K562 (cell line): Measurements from ENCODE around the gene MEF2C. TPM values are rescaled to one million over a fixed set of nuclear protein-coding genes. Genes with fewer than 3 reads are reported as not detected.

Source experiments
- ATAC-seq: fragments of 200-7000 bp; cut with Tn5 transposase; 3 replicates; pipeline ENCODE4 v1.9.1; 2020; ENCODE audit warnings: moderate library complexity
- BruUV-seq: library from RNA; stranded (reverse); fragments of 400-500 nt; replicated peaks from 2 replicates; lab custom pipeline; 2021; lab: Mats Ljungman, UMichigan
- CTCF ChIA-PET: fragments of 300-600 bp; formaldehyde crosslinking; extraction: SDS; loops from one replicate; lab custom pipeline; 2021; ENCODE audit warnings: low intra/inter-chr PET ratio; lab: Yijun Ruan, JAX
- POLR2A ChIA-PET: fragments of 300-600, 350-650 bp; sonication (Branson Sonifier 250); formaldehyde crosslinking; extraction: SDS; loops from one replicate; lab custom pipeline; 2021; ENCODE audit warnings: antibody characterized with exemption, inconsistent platforms; lab: Yijun Ruan, JAX
- DNase-seq, 4 experiments: peaks; one replicate each; pipeline versions ENCODE4 v3.0.0 to v3.0.0-alpha.2; 2011 to 2018; ENCODE audit warnings: low spot score in 3 of 4, mixed read lengths in 3 of 4; ENCODE audit errors: extremely low read depth in 1 of 4
- FAIRE-seq: peaks from 2 replicates; lab custom pipeline; 2011; peaks lifted over from hg19 to GRCh38; lab: Jason Lieb, UNC
- H2AFZ ChIP-seq: 2 replicates; pipeline ENCODE4 v1.6.0; 2011; ENCODE audit warnings: low read depth, low read length, control low read depth, inconsistent platforms
- H3K27ac ChIP-seq: fragments of 200-600 bp; 3 replicates; pipeline ENCODE4 v1.8.0; 2011; ENCODE audit warnings: low read depth, mild to moderate bottlenecking, control low read depth, inconsistent platforms, low read length, moderate library complexity, mixed read lengths; ENCODE audit errors: extremely low read depth
- H3K27me3 ChIP-seq, 2 experiments: fragments of 300-600 bp in 1 of 2; 2 replicates in 1 of 2; 3 replicates in 1 of 2; pipeline versions ENCODE4 v1.6.0 to v1.8.0; 2011; ENCODE audit warnings: inconsistent platforms in 2 of 2, low read length in 2 of 2, mild to moderate bottlenecking in 1 of 2, mixed read lengths in 1 of 2, moderate library complexity in 1 of 2; ENCODE audit not compliant: control insufficient read depth in 2 of 2, insufficient read depth in 2 of 2
- H3K36me3 ChIP-seq: fragments of 300-600 bp; 3 replicates; pipeline ENCODE4 v1.8.0; 2011; ENCODE audit warnings: mild to moderate bottlenecking, low read length, inconsistent platforms; ENCODE audit not compliant: control insufficient read depth, insufficient read depth
- H3K4me1 ChIP-seq, 2 experiments: fragments of 200-600 bp in 1 of 2; replicated peaks in 1 of 2; 2 replicates in 1 of 2; 3 replicates in 1 of 2; pipeline versions ENCODE4 v1.5.1 to v1.8.0; 2011; ENCODE audit warnings: inconsistent platforms in 2 of 2, low read length in 2 of 2, mild to moderate bottlenecking in 1 of 2, mixed read lengths in 1 of 2, moderate library complexity in 1 of 2; ENCODE audit not compliant: control insufficient read depth in 2 of 2, insufficient read depth in 2 of 2
- H3K4me2 ChIP-seq: 2 replicates; pipeline ENCODE4 v1.6.1; 2011; ENCODE audit warnings: low read length, control low read depth, inconsistent platforms, mixed read lengths; ENCODE audit not compliant: insufficient read depth
- H3K4me3 ChIP-seq: fragments of 200-600 bp; sonication (generic), shearing (Covaris generic); 2 replicates; pipeline ENCODE4 v1.5.1; 2016; ENCODE audit warnings: control low read depth, inconsistent platforms
- H3K79me2 ChIP-seq: fragments of 200-600 bp; 3 replicates; pipeline ENCODE4 v1.8.0; 2011; ENCODE audit warnings: low read length, inconsistent platforms; ENCODE audit not compliant: control insufficient read depth, insufficient read depth
- H3K9ac ChIP-seq, 2 experiments: 2 replicates each; pipeline versions ENCODE4 v1.6.0 to v1.6.1; 2011; ENCODE audit warnings: low read depth in 2 of 2, low read length in 2 of 2, control low read depth in 1 of 2, inconsistent platforms in 1 of 2, mild to moderate bottlenecking in 1 of 2, mixed read lengths in 1 of 2; ENCODE audit not compliant: insufficient read depth in 1 of 2
- H3K9me1 ChIP-seq: one replicate; pipeline ENCODE4 v1.6.0; 2011; ENCODE audit warnings: inconsistent platforms, mild to moderate bottlenecking, low read length, moderate library complexity; ENCODE audit not compliant: control insufficient read depth, insufficient read depth
- H3K9me3 ChIP-seq: replicated peaks from 2 replicates; pipeline ENCODE4 v1.5.1; 2011; ENCODE audit warnings: low read depth, low read length, inconsistent platforms; ENCODE audit not compliant: control insufficient read depth, insufficient read depth
- H4K20me1 ChIP-seq: replicated peaks from 2 replicates; pipeline ENCODE4 v1.6.1; 2011; ENCODE audit warnings: low read length, inconsistent platforms, mixed read lengths; ENCODE audit not compliant: control insufficient read depth, insufficient read depth
- BCOR ChIP-seq: fragments of 450-650 bp; IDR thresholded peaks from 2 replicates; pipeline ENCODE4 v1.6.1; 2016
- E2F3 ChIP-seq: fragments of 250-450 bp; sonication (Bioruptor Pico); IDR thresholded peaks from 2 replicates; pipeline ENCODE4 v1.4.0; 2020; ENCODE audit warnings: mild to moderate bottlenecking
- ELK3 ChIP-seq: fragments of 450-650 bp; formaldehyde crosslinking; IDR thresholded peaks from 2 replicates; pipeline ENCODE4 v1.4.0; 2020; ENCODE audit warnings: mild to moderate bottlenecking
- HDAC2 ChIP-seq: fragments of 450-650 bp; IDR thresholded peaks from 2 replicates; pipeline ENCODE4 v1.6.1; 2016; ENCODE audit warnings: mild to moderate bottlenecking
- MAFK ChIP-seq: IDR thresholded peaks from 2 replicates; pipeline ENCODE4 v1.6.1; 2011; ENCODE audit warnings: low read length, improper control_type of control experiment
- RBM25 ChIP-seq: fragments of 200-400 bp; formaldehyde crosslinking; IDR thresholded peaks from 2 replicates; pipeline ENCODE4 v1.6.1; 2018; ENCODE audit warnings: low read length, low read depth, moderate library complexity; ENCODE audit not compliant: severe bottlenecking
- ZNF449 ChIP-seq: fragments of 250-450 bp; sonication (Bioruptor Pico); IDR thresholded peaks from 2 replicates; pipeline ENCODE4 v1.8.0; 2022; ENCODE audit warnings: moderate library complexity, mild to moderate bottlenecking, inconsistent platforms
- ZSCAN32 ChIP-seq: fragments of 450-650 bp; formaldehyde crosslinking; IDR thresholded peaks from 2 replicates; pipeline ENCODE4 v1.4.0; 2020; ENCODE audit warnings: mild to moderate bottlenecking, moderate library complexity
- WGBS: fragments of 100-300 bp; shearing (Covaris generic); methylation state at CpG from one replicate; pipeline ENCODE4 v1.1.6; 2016; ENCODE audit warnings: low coverage, mixed read lengths; ENCODE audit not compliant: insufficient coverage; ENCODE audit errors: missing lambda C conversion rate; 5-methylcytosine and 5-hydroxymethylcytosine counted together
- in situ Hi-C: fragments of 300-500 bp; cut with MboI; formaldehyde crosslinking; loops from 4 replicates; pipeline ENCODE4 v1.15.0; 2018; ENCODE audit warnings: inconsistent platforms, mixed read lengths
- intact Hi-C: fragments of 100-400 bp; cut with micrococcal nuclease; formaldehyde crosslinking; loops from 2 replicates; pipeline ENCODE4 v1.14.2; 2022
- polyA plus RNA-seq, 8 experiments: library from polyadenylated mRNA; depleted of rRNA in 4 of 8; stranded (reverse) in 5 of 8; unstranded in 3 of 8; fragments of >200 nt; fragmentation: Nextera tagmentation in 2 of 8; fragmentation: Illumina TruSeq in 1 of 8; extraction: Ambion mirVana in 2 of 8; extraction: Trizol in 1 of 8; gene quantifications; 2 replicates each; pipeline versions ENCODE4 v1.2.1 to v1.2.3, GENCODE V29; 2011 to 2014; ENCODE audit warnings: inconsistent platforms in 1 of 8, missing spikeins in 1 of 8
- total RNA-seq, 7 experiments: library from RNA; depleted of rRNA in 6 of 7; stranded (reverse); fragments of >200 nt in 6 of 7; fragmentation: Illumina TruSeq in 2 of 7; extraction: Trizol in 2 of 7; gene quantifications; 2 replicates each; pipeline versions ENCODE4 v1.2.1 to v1.2.3, GENCODE V29; 2011 to 2021; ENCODE audit warnings: low replicate concordance in 1 of 7

The MEF2C gene
- total and polyA plus RNA-seq, 9 of the 15 experiments (the other 6 are each of a cell fraction or from before 2014, with no cell fraction given) = 25.1 to 67.8 (median 58.3) TPM

GRCh38 chr5:88818296-88818695, 64.7 kb downstream of the MEF2C start:
- H2AFZ ChIP-seq = no peak overlapping the region
- WGBS = 52% methylated on average over 4 of the region's 4 CpGs
- peaks cover 0 to 14% of the 10 kb centered on the region in 2 experiments; a peak in 3 of 5 replicates for H3K4me1 ChIP-seq
- no peaks in the 10 kb centered on the region for H4K20me1 ChIP-seq
- BruUV-seq = no TSS peak
- POLR2A ChIA-PET = interaction anchor here (0.6 to 3.5 kb wide), 3 partner anchors 10 to 65 kb away, joined by 3 to 18 read pairs (median 4); partner anchors contain the start of gene MEF2C
- ATAC-seq (no peak), FAIRE-seq (no peak), DNase-seq (no peak)
- CTCF ChIA-PET = no interaction called here
- no peaks in the 10 kb centered on the region for H3K9me1 ChIP-seq
- H3K27me3 ChIP-seq = no peaks in the 10 kb centered on the region
- in situ Hi-C loops (no loop called here), intact Hi-C loops (no loop called here)
- TF ChIP-seq ZNF449 (CRISPR knock-in tag) = no peak
- TF ChIP-seq HDAC2 = no peak
- H3K36me3 ChIP-seq = peaks cover 21% of the 10 kb centered on the region
- H3K9me3 ChIP-seq = no peaks in the 10 kb centered on the region
- H3K27ac ChIP-seq = no peak overlapping the region
- H3K4me3 ChIP-seq = no peak overlapping the region
- no peak overlapping the region for H3K4me2 ChIP-seq
- no peak overlapping the region for H3K9ac ChIP-seq
- H3K79me2 ChIP-seq = peaks cover 26% of the 10 kb centered on the region

- Histone ChIP-seq H3K9me1 (no peaks in the 10 kb centered on the region), H3K79me2 (peaks cover 39% of the 10 kb centered on the region), H4K20me1 (no peaks in the 10 kb centered on the region), H3K4me3 (no peak overlapping the region), H3K27me3 (no peaks in the 10 kb centered on the region), H3K36me3 (peaks cover 12% of the 10 kb centered on the region; the same call in 1 of the 3 replicates), H3K9me3 (no peaks in the 10 kb centered on the region), H2AFZ (no peak overlapping the region), H3K4me2 (no peak overlapping the region), H3K9ac (no peak overlapping the region), H3K27ac (no peak overlapping the region), H3K4me1 (peaks cover 0 to 14% of the 10 kb centered on the region in 2 experiments; a peak in 4 of 5 replicates)
- ATAC-seq = no peak
- POLR2A ChIA-PET = no interaction called here
- TF ChIP-seq E2F3 (CRISPR knock-in tag) (no peak), ELK3 (CRISPR knock-in tag) (no peak), RBM25 (peak; percentile 34), MAFK (no peak), BCOR (no peak), ZSCAN32 (CRISPR knock-in tag) (no peak)
- FAIRE-seq = no peak
- CTCF ChIA-PET = no interaction called here
- DNase-seq = no peak
- BruUV-seq = no TSS peak
- intact Hi-C loops = no loop called here
- WGBS = 60% methylated on average over 2 of the region's 2 CpGs
- in situ Hi-C loops = no loop called here
These were observed 66.8 kb downstream of the MEF2C start for GRCh38 chr5:88816195-88816594.
